ENCODE measurements around the gene SSBP4. TPM values are rescaled to one million over a fixed set of nuclear protein-coding genes. Genes with fewer than 3 reads are reported as not detected.
A peak's percentile ranks its signal among the peaks of the same experiment; 100 is the strongest.

Gene SSBP4
- total and polyA plus RNA-seq, 4 donors: 4.0 to 19.0 (median 11.5) TPM

GRCh38 chr19:18385675-18386542, 33.3 kb upstream of the SSBP4 start, which contains the start of gene GDF15:
Gene GDF15, plus strand, starts transcription at chr19:18386158. Its CDS starts 32 bp downstream, at chr19:18386190.
- peak within 1 kb of the TSS in 1 of 2 donors; percentile 59 for H3K9ac ChIP-seq (ENCODE audit: low read depth in 1 of 2, low read length in 2 of 2)
- DNase-seq (ENCODE audit: low spot score): peak; percentile 84
- H3K4me1 ChIP-seq (ENCODE audit: control insufficient read depth in 4 of 4, insufficient read depth in 4 of 4, low read length in 3 of 4): peaks cover 8 to 34% (median 19%) of the 10 kb centered on the region in 4 donors
- H3K4me3 ChIP-seq (ENCODE audit: low read depth in 1 of 3, low read length in 3 of 3): peak within 1 kb of the TSS in 2 of 3 donors; percentile 37 to 43
- WGBS: 17% methylated on average over 33 of the region's 33 CpGs
- peak within 1 kb of the TSS; percentile 90 for H3K27ac ChIP-seq (ENCODE audit: low read depth in 1 of 2, low read length in 2 of 2)
- TF ChIP-seq YY1 (IDR thresholded peaks at IDR 0.05) (peak; percentile 73), RXRA (IDR thresholded peaks at IDR 0.05) (peak; percentile 72 to 79), FOXA1 (IDR thresholded peaks at IDR 0.05) (peak; percentile 93), HNF4G (IDR thresholded peaks at IDR 0.05) (peak; percentile 81), HNF4A (conservative IDR thresholded peaks at IDR 0.05) (peak; percentile 86 to 89), JUND (IDR thresholded peaks at IDR 0.05) (peak in 1 of 2 donors; percentile 29), CTCF (IDR thresholded peaks at IDR 0.05; ENCODE audit: low read depth, low read length, missing input control) (peak; percentile 68), EGR1 (IDR thresholded peaks at IDR 0.05; ENCODE audit: low read depth in 2 of 2) (peak in 1 of 2 donors; percentile 50), ATF3 (IDR thresholded peaks at IDR 0.05) (no peak), ZBTB33 (IDR thresholded peaks at IDR 0.05) (peak; percentile 76), GABPA (IDR thresholded peaks at IDR 0.05 in 1 of 2, conservative IDR thresholded peaks at IDR 0.05 in 1 of 2) (no peak), REST (IDR thresholded peaks at IDR 0.05) (peak; percentile 92), RAD21 (IDR thresholded peaks at IDR 0.05) (peak; percentile 61 to 78), NR2F2 (IDR thresholded peaks at IDR 0.05) (peak; percentile 35), MAX (IDR thresholded peaks at IDR 0.05) (peak; percentile 60), FOXA2 (IDR thresholded peaks at IDR 0.05) (peak; percentile 85), TAF1 (conservative IDR thresholded peaks at IDR 0.05) (peak; percentile 99), SP1 (IDR thresholded peaks at IDR 0.05) (peak; percentile 93)
- no peaks in the 10 kb centered on the region for H3K9me3 ChIP-seq (ENCODE audit: control insufficient read depth in 4 of 4, low read length in 3 of 4)
- H3K36me3 ChIP-seq (ENCODE audit: control insufficient read depth in 4 of 4, insufficient read depth in 3 of 4, low read depth in 1 of 4, low read length in 3 of 4): peaks cover 0 to 5% (median 0%) of the 10 kb centered on the region in 4 donors
- H3K27me3 ChIP-seq (ENCODE audit: control insufficient read depth in 4 of 4, insufficient read depth in 4 of 4, low read length in 3 of 4): no peaks in the 10 kb centered on the region
